Measurements from ENCODE around the gene RAC2.

The RAC2 gene

GRCh38 chr22:37273126-37273845 is 29.2 kb upstream of the RAC2 start:
- H3K14ac ChIP-seq (ENCODE audit: low read length in 2 of 2): no peak overlapping the region
- no peaks in the 10 kb centered on the region for H3K9me3 ChIP-seq (ENCODE audit: control insufficient read depth, low read length)
- H3K36me3 ChIP-seq (ENCODE audit: control insufficient read depth in 1 of 2, insufficient read depth in 2 of 2, low read depth in 1 of 2, low read length in 2 of 2): no peaks in the 10 kb centered on the region
- H3K79me1 ChIP-seq (replicated peaks; ENCODE audit: low read length, poor library complexity, severe bottlenecking): no peaks in the 10 kb centered on the region
- no peak overlapping the region for H3K23ac ChIP-seq (ENCODE audit: low read length in 2 of 2)
- no peak overlapping the region for H2AK5ac ChIP-seq (ENCODE audit: low read length, severe bottlenecking)
- H3K4me1 ChIP-seq (ENCODE audit: control insufficient read depth, insufficient read depth, low read depth, low read length): peaks cover 11% of the 10 kb centered on the region
- H3K27me3 ChIP-seq (ENCODE audit: control insufficient read depth in 1 of 2, insufficient read depth in 1 of 2, low read length in 2 of 2): no peaks in the 10 kb centered on the region
- H3K18ac ChIP-seq (ENCODE audit: low read depth in 1 of 2, low read length in 2 of 2): peak overlapping the region; percentile 60 to 62
- peak overlapping the region; percentile 82 for H4K8ac ChIP-seq (ENCODE audit: low read length)
- H3K4ac ChIP-seq (ENCODE audit: low read depth in 1 of 2, low read length in 2 of 2): peak overlapping the region; percentile 28 to 42
- H2AFZ ChIP-seq (ENCODE audit: low read depth, low read length): no peak overlapping the region
- peak overlapping the region in 1 of 2 experiments; percentile 44 for H2BK12ac ChIP-seq (ENCODE audit: low read length in 2 of 2)
- H2BK5ac ChIP-seq (ENCODE audit: low read depth, low read length, poor library complexity, severe bottlenecking): no peak overlapping the region
- H4K91ac ChIP-seq (ENCODE audit: low read length): peak overlapping the region; percentile 81
- DNase-seq: peak; percentile 74
- WGBS: 59% methylated on average over 17 of the region's 17 CpGs
- peak overlapping the region; percentile 29 for H2BK120ac ChIP-seq (ENCODE audit: low read depth, low read length)
- H2BK15ac ChIP-seq (ENCODE audit: low read depth, poor library complexity, severe bottlenecking): peak overlapping the region; percentile 91
- peak overlapping the region; percentile 6 for H3K27ac ChIP-seq (ENCODE audit: low read length, poor library complexity, severe bottlenecking)
- H3K4me2 ChIP-seq (ENCODE audit: low read length, poor library complexity, severe bottlenecking): no peak overlapping the region
- H3K4me3 ChIP-seq (ENCODE audit: insufficient read depth in 1 of 2, low read depth in 1 of 2, low read length in 2 of 2): peak overlapping the region in 1 of 2 experiments; percentile 4
- H3K9ac ChIP-seq (ENCODE audit: low read length): peak overlapping the region; percentile 75

GRCh38 chr22:37270928-37271650 is 27.0 kb upstream of the RAC2 start:
- Histone ChIP-seq H2AFZ (ENCODE audit: low read depth, low read length) (no peak overlapping the region), H3K18ac (ENCODE audit: low read depth in 1 of 2, low read length in 2 of 2) (no peak overlapping the region), H4K8ac (ENCODE audit: low read length) (peak overlapping the region; percentile 5), H2BK120ac (ENCODE audit: low read depth, low read length) (no peak overlapping the region), H2BK15ac (ENCODE audit: low read depth, poor library complexity, severe bottlenecking) (no peak overlapping the region), H3K23ac (ENCODE audit: low read length in 2 of 2) (no peak overlapping the region), H2BK5ac (ENCODE audit: low read depth, low read length, poor library complexity, severe bottlenecking) (no peak overlapping the region), H3K4ac (ENCODE audit: low read depth in 1 of 2, low read length in 2 of 2) (peak overlapping the region in 1 of 2 experiments; percentile 78), H3K79me1 (replicated peaks; ENCODE audit: low read length, poor library complexity, severe bottlenecking) (no peaks in the 10 kb centered on the region), H4K91ac (ENCODE audit: low read length) (no peak overlapping the region), H3K4me3 (ENCODE audit: insufficient read depth in 1 of 2, low read depth in 1 of 2, low read length in 2 of 2) (no peak overlapping the region), H3K27ac (ENCODE audit: low read length, poor library complexity, severe bottlenecking) (no peak overlapping the region), H3K14ac (ENCODE audit: low read length in 2 of 2) (no peak overlapping the region), H3K4me1 (ENCODE audit: control insufficient read depth, insufficient read depth, low read depth, low read length) (peaks cover 14% of the 10 kb centered on the region), H3K4me2 (ENCODE audit: low read length, poor library complexity, severe bottlenecking) (no peak overlapping the region), H3K27me3 (ENCODE audit: control insufficient read depth in 1 of 2, insufficient read depth in 1 of 2, low read length in 2 of 2) (no peaks in the 10 kb centered on the region), H2AK5ac (ENCODE audit: low read length, severe bottlenecking) (no peak overlapping the region), H2BK12ac (ENCODE audit: low read length in 2 of 2) (peak overlapping the region in 1 of 2 experiments; percentile 75), H3K9ac (ENCODE audit: low read length) (peak overlapping the region; percentile 25), H3K36me3 (ENCODE audit: control insufficient read depth in 1 of 2, insufficient read depth in 2 of 2, low read depth in 1 of 2, low read length in 2 of 2) (no peaks in the 10 kb centered on the region), H3K9me3 (ENCODE audit: control insufficient read depth, low read length) (no peaks in the 10 kb centered on the region)
- 83% methylated on average over 7 of the region's 8 CpGs for WGBS
- no peak for DNase-seq

- no peak overlapping the region for H2BK12ac ChIP-seq (ENCODE audit: low read length in 2 of 2)
- H3K4me3 ChIP-seq (ENCODE audit: insufficient read depth in 1 of 2, low read depth in 1 of 2, low read length in 2 of 2): no peak overlapping the region
- no peak overlapping the region for H3K4ac ChIP-seq (ENCODE audit: low read depth in 1 of 2, low read length in 2 of 2)
- H2AFZ ChIP-seq (ENCODE audit: low read depth, low read length): no peak overlapping the region
- no peaks in the 10 kb centered on the region for H3K27me3 ChIP-seq (ENCODE audit: control insufficient read depth in 1 of 2, insufficient read depth in 1 of 2, low read length in 2 of 2)
- H3K9ac ChIP-seq (ENCODE audit: low read length): no peak overlapping the region
- H4K8ac ChIP-seq (ENCODE audit: low read length): no peak overlapping the region
- 88% methylated on average over 6 of the region's 8 CpGs for WGBS
- no peak overlapping the region for H2BK120ac ChIP-seq (ENCODE audit: low read depth, low read length)
- H3K4me1 ChIP-seq (ENCODE audit: control insufficient read depth, insufficient read depth, low read depth, low read length): peaks cover 14% of the 10 kb centered on the region
- H2BK5ac ChIP-seq (ENCODE audit: low read depth, low read length, poor library complexity, severe bottlenecking): no peak overlapping the region
- no peak overlapping the region for H3K4me2 ChIP-seq (ENCODE audit: low read length, poor library complexity, severe bottlenecking)
- no peak overlapping the region for H3K23ac ChIP-seq (ENCODE audit: low read length in 2 of 2)
- no peak overlapping the region for H3K27ac ChIP-seq (ENCODE audit: low read length, poor library complexity, severe bottlenecking)
- no peaks in the 10 kb centered on the region for H3K79me1 ChIP-seq (replicated peaks; ENCODE audit: low read length, poor library complexity, severe bottlenecking)
- H3K36me3 ChIP-seq (ENCODE audit: control insufficient read depth in 1 of 2, insufficient read depth in 2 of 2, low read depth in 1 of 2, low read length in 2 of 2): no peaks in the 10 kb centered on the region
- peaks cover 1% of the 10 kb centered on the region for H3K9me3 ChIP-seq (ENCODE audit: control insufficient read depth, low read length)
- H3K18ac ChIP-seq (ENCODE audit: low read depth in 1 of 2, low read length in 2 of 2): no peak overlapping the region
- no peak overlapping the region for H3K14ac ChIP-seq (ENCODE audit: low read length in 2 of 2)
- no peak for DNase-seq
- no peak overlapping the region for H2AK5ac ChIP-seq (ENCODE audit: low read length, severe bottlenecking)
- no peak overlapping the region for H4K91ac ChIP-seq (ENCODE audit: low read length)
- H2BK15ac ChIP-seq (ENCODE audit: low read depth, poor library complexity, severe bottlenecking): no peak overlapping the region
These were observed 26.0 kb upstream of the RAC2 start for GRCh38 chr22:37269936-37270678.
